GM12891 (cell line): ENCODE measurements around the gene S100A12.

Experiments
- POLR2A ChIP-seq: IDR thresholded peaks from 2 replicates; pipeline ENCODE4 v1.6.1; 2011; ENCODE audit warnings: low read depth, low read length, control low read depth
- POLR2AphosphoS5 ChIP-seq: IDR thresholded peaks from 2 replicates; pipeline ENCODE4 v1.6.1; 2011; ENCODE audit warnings: low read depth, low read length, control low read depth
- POU2F2 ChIP-seq: IDR thresholded peaks from 2 replicates; pipeline ENCODE4 v1.6.1; 2011; ENCODE audit warnings: low read depth, mild to moderate bottlenecking, control low read depth, low read length, moderate library complexity
- SPI1 ChIP-seq: IDR thresholded peaks from 2 replicates; pipeline ENCODE4 v1.6.1; 2011; ENCODE audit warnings: low read depth, low read length, control low read depth
- TAF1 ChIP-seq: IDR thresholded peaks from 2 replicates; pipeline ENCODE4 v1.6.1; 2011; ENCODE audit warnings: low read depth, low read length, control low read depth

- no peak for TF ChIP-seq POLR2A
- TF ChIP-seq POLR2AphosphoS5: no peak
- no peak for TF ChIP-seq TAF1
- no peak for TF ChIP-seq SPI1
- no peak for TF ChIP-seq POU2F2
Measured at GRCh38 chr1:153420306-153420705, 44.9 kb upstream of the S100A12 start.
